ENCODE measurements around the gene LRRC32.

LRRC32 gene

DNA sequence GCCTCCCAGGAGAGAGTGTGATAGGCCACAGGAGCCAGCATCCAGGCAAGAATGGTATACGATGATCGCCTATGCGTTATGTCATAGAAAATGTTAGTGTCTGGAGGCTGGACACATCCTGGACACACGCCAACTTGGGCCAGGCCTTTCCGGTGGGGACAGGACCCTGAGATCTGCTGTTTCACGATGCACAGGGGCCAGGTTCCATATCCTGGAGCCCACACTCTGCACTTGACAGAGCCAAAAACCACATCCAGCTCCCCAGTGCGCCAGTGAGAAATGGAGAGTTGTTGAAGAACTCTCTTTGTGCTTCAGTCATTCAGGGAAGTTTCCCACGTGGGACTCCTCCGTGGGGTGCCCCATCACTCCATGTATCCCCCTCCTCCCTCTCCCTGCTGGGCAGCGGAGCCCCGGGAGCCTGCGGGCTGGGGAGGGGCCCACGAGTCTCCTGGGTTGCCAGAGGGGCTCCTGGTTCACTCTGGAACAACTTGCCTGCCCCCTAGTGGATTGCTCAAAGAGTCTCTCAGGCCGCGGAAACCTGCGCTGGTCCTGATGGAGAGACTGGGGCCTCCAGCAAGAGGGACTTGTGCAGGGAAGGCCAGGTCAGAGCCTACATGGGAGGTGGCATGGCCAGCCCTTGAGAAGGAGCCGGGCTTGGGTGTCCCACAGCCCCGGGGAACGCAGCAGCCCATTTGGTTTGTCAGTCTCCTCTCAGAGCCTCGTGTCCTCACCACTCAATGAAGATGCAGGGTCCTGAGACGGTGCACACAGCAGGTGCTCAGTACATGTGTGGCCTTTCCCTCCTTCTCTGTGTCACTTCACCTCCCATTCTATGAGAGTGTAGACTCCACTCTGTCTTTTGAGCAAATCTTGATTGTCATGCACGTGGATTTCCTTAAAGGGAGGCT, 10.2 kb upstream of the LRRC32 start:
- DNase-seq (ENCODE audit: low spot score): peak; percentile 64

- DNase-seq (ENCODE audit: low spot score): no peak
Observed at GRCh38 chr11:76678321-76678720, 7.8 kb upstream of the LRRC32 start.

GRCh38 chr11:76677458-76677765, 6.9 kb upstream of the LRRC32 start:
- no peak for DNase-seq (ENCODE audit: low spot score)

- DNase-seq (ENCODE audit: low spot score): no peak
Observed at GRCh38 chr11:76676636-76677457, 6.3 kb upstream of the LRRC32 start.

DNA sequence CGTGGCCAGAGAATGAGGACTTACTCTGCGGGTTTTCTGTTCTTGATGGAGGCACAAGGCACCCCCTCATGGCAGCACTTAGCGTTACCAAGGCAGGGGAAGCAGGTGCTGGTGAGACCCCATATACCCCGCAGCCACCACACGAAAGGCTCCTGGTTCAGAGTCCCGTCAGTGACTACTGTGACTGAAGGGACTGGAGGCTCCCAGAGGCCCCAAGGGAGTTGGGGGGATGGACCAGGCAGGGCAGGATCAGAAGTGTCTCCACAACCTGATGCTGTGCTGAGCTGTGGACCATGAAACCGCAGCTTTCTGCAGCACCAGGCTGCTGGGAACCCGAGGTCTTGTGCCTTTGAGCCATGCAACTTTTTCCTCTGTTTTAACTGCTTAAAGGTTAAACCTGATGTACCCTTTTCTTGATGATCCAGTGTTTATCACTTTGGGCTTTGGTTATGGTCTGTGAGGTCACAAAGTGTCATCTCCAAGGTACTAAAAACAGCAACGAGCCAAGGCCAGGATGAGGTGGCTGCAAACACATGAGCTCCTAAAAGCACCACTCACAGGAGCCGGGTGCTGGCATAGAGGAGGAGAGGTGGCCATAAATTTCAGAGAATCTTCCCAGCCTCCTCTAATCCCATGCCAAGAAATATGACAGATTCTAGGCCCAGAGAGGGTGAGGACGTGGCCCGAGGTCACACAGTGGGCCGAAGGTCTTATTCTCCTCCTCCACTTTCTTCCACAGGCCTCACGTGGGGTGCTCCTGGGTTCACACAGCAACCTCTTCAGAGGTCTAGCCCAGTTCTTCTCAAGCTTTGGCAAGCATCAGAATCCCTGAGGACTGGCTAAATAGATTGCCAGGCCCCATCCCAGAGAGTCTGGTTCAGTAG, 4.2 kb upstream of the LRRC32 start:
- DNase-seq (ENCODE audit: low spot score): no peak

- DNase-seq (ENCODE audit: low spot score): no peak
Observed at GRCh38 chr11:76673176-76674142, 2.9 kb upstream of the LRRC32 start.

DNA sequence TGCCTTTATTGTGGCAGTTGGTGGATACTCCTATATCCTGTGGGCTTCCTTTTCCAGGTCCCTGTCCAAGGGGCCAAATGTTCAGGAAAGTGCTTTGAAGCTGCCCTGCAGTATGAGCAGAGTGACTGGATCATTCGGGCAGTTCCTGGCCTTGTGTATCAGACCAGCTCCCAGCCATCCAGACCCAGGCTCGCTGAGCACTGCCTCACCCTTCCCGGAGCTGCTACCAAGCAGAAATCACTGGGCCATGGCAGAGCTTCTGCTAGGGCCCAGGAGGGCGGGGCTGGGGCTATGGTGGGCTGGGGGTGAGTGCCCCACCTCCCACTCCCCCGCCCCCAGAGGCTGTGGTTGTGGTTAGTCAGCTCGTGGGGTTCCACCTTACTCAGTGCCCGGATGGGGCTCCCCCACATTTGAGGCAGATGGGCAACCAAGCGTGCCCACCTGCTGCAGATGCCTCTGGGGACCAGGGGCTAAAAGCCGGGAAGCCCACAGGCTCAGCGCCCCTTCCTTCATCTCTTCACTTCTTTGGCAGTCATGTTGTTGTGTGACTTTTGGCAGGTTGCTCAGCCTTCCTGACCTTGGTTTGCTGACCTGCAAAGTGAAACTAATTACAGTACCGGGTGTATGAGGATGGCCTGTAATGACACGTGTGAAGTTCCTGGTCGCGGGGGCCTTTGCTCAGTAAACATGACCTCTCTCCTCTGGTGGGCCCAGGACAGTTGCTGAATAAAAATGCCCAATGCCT, 2.1 kb upstream of the LRRC32 start:
- no peak for DNase-seq (ENCODE audit: low spot score)

DNA sequence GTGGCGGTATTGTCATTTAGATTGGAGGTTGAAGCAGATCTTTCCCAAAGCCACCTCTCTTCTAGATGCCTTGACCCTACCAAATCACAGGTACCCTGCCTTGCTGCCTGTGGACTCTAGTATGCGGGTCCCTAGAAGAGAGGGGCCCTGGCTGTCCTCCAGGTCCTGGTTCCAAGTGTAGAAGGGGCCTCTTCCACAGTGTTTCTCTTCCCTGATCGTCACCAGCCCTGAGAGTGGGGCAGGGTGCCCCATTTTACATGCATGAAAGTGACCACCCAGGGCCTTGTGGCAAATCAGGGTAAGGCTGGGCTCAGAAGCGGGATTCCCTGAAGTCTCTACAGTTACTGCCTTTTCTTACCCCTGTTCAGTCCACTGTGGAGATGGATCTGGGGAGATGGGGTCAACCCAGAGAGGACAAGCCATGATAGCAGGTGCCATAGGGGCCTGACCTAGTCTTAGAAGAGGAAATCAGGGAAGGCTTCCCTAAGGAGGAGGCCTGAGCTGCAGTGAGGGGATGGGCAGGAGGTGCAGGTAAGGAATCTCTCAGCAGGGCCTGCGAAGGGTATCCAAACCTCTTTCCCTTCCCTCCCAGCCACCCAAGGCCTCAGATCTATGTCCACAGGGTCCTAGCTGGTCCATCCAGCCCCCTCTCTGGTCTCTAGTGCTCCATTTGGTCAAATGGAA, 1.2 kb upstream of the LRRC32 start:
- DNase-seq (ENCODE audit: low spot score): no peak

GRCh38 chr11:76671237-76671592, 668 bp upstream of the LRRC32 start:
- DNase-seq (ENCODE audit: low spot score): no peak

DNA sequence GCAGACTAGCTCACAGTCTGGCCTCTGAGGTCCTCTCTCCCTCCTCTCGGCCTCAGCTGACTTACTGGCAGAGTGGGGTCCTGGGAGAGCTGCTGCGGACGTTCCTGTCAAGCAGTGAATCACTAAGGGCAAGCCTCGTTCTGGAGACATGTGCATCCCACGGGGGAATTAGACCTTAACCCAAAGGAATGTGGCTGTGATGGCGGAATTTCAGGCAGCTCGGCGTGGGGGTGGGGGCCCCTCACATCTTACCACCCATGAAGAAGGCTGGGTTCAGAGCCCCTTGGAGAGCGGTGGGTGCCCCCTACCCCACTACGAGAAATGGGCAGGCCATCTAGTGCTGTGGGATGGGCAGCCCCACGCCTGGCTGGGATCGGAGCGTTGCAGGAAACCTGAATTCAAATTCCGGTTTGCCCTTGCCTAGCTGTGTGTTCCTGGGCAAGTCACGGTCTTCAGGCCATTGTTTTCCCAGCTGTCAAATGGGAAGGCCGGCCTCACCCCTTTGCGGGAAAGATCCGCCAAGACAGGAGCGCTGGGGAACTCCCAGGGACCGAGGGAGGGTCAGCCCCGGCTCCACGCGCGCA, 554 bp downstream of the LRRC32 start:
- DNase-seq (ENCODE audit: low spot score): no peak

- no peak for DNase-seq (ENCODE audit: low spot score)
Observed at GRCh38 chr11:76668362-76669155, 2.0 kb downstream of the LRRC32 start.

DNA sequence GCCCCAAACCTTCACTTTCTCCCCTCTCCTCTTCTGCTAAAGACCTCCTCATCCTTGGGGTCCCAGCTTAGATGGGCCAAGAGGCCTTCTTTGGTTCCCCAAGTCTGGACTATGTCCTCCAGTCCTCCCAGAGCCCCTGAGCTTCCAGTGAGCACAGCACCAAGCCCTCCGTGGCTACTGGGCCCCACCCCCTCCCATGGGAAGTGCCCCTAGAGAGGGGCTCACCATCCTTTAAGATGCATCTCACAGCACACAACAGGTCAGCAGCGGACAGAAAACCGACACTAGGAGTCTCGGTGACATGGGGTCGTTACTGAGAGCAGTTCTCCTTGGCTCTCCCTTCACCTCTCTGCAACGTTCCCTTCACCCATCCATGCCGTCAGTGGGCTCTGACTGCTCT, 2.7 kb downstream of the LRRC32 start:
- no peak for DNase-seq (ENCODE audit: low spot score)

DNA sequence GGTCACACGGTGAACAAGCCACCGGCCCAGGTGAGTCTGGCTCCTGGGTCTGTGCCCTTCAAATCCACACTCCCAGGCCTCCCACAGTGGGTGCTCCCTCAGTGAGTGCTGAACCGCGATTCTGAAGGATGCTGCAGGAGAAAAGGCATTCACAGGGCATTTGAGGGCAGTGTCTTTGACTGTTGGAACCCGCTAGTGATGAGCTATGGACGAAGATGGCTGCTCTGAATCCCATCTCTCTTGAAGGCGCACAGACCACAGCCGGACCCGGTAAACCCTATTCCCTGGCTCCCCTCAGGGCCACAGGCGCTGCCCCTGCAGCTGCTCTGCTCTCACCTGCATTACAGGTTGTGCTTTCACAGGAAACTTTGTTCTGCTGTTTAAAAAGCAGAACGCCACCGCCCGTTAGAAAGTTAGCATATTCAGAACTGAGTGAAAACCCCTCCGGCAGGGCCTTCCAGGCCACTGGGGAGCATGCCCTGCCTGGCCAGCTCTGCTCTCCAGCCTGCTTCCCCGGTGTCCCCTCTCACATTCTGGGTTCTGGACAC, 3.2 kb downstream of the LRRC32 start:
- DNase-seq (ENCODE audit: low spot score): no peak

GRCh38 chr11:76666830-76667229, 3.7 kb downstream of the LRRC32 start:
- DNase-seq (ENCODE audit: low spot score): no peak

GRCh38 chr11:76666408-76666807, 4.1 kb downstream of the LRRC32 start:
- no peak for DNase-seq (ENCODE audit: low spot score)

DNA sequence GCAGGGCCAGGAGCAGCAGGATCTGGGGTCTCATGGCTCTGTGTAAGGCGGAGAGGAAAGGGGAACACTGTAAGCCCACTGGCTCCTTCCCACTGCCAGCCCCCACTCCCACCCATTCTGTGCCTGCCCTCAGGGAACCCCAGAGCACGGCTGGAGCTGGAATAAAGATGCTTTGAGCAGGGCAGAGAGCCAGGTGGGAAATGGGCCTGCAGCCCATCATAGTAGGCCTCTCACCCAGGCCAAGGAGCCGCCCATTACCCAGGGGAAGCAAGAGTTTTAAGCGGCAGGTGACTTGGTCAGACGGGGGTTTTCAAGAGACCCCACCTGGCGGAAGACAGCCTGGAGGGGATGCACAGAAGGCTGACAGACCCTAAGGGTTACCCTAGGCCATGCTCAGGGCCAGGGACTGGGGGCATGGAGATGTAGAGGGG, 4.6 kb downstream of the LRRC32 start:
- no peak for DNase-seq (ENCODE audit: low spot score)

- DNase-seq (ENCODE audit: low spot score): no peak
Observed at GRCh38 chr11:76665172-76665571, 5.4 kb downstream of the LRRC32 start.

DNA sequence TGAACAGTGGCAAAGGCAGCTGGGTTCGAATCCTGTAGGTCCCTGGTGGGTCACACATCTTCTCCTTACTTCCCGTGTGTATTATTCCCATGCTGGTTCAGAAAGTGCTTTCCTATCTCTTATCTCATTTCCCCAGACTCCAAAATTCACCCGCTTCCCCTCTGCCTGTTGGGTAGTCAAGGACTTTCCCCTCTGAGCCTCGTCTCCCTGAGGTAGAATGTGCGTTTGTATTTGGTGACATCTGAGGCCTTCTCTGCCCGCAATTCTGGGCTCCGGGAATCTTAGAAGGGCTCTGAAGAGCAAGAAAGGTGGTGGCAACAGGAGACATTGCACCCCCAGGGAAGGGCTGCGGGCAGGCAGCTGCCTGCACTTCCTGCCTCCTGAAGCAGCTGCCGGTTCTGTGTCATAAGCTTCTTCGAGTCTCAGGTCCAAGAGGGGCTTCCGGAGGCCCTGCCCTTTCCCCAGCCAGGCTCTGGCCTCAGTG, 5.9 kb downstream of the LRRC32 start:
- no peak for DNase-seq (ENCODE audit: low spot score)

Measured in pons (tissue), 1 donor.